ENCODE data around the gene BMP6. TPM values are rescaled to one million over a fixed set of nuclear protein-coding genes. Genes with fewer than 3 reads are reported as not detected.

Gene BMP6
- total RNA-seq, 3 donors from 2014 or later: 3.5 to 11.1 (median 6.2) TPM

- Histone ChIP-seq H3K4me3 (no peak overlapping the region), H3K36me3 (no peaks in the 10 kb centered on the region), H3K4me1 (no peaks in the 10 kb centered on the region), H3K27me3 (peaks cover 0 to 20% of the 10 kb centered on the region in 2 donors), H3K9me3 (no peaks in the 10 kb centered on the region), H3K27ac (peak overlapping the region in 1 of 2 donors; percentile 55)
- intact Hi-C loops (cut with DNase I; ENCODE audit: low total_unique reads): no loop called here
- no peak for TF ChIP-seq POLR2A (IDR thresholded peaks at IDR 0.05)
- no peak for TF ChIP-seq POLR2AphosphoS5 (IDR thresholded peaks at IDR 0.05)
- TF ChIP-seq CTCF (IDR thresholded peaks at IDR 0.05): no peak
- DNase-seq (ENCODE audit: low spot score in 2 of 2): no peak
Measured at GRCh38 chr6:7734707-7735383, 8.9 kb downstream of the BMP6 start.

- intact Hi-C loops (cut with DNase I; ENCODE audit: low total_unique reads): no loop called here
- Histone ChIP-seq H3K9me3 (no peaks in the 10 kb centered on the region), H3K36me3 (no peaks in the 10 kb centered on the region), H3K27ac (no peak overlapping the region), H3K4me1 (no peaks in the 10 kb centered on the region), H3K4me3 (no peak overlapping the region), H3K27me3 (peaks cover 0 to 4% of the 10 kb centered on the region in 2 donors)
- TF ChIP-seq CTCF (IDR thresholded peaks at IDR 0.05) (no peak), POLR2A (IDR thresholded peaks at IDR 0.05) (no peak)
- no peak for DNase-seq (ENCODE audit: low spot score in 2 of 2)
Measured at GRCh38 chr6:7737106-7737505, 11.2 kb downstream of the BMP6 start.

GRCh38 chr6:7737867-7738266 lies 12.0 kb downstream of the BMP6 start:
- no peaks in the 10 kb centered on the region for H3K4me1 ChIP-seq
- intact Hi-C loops (cut with DNase I; ENCODE audit: low total_unique reads): no loop called here
- H3K4me3 ChIP-seq: no peak overlapping the region
- H3K36me3 ChIP-seq: no peaks in the 10 kb centered on the region
- no peak for TF ChIP-seq CTCF (IDR thresholded peaks at IDR 0.05)
- no peak for TF ChIP-seq POLR2AphosphoS5 (IDR thresholded peaks at IDR 0.05)
- no peak for TF ChIP-seq POLR2A (IDR thresholded peaks at IDR 0.05)
- no peak for DNase-seq (ENCODE audit: low spot score in 2 of 2)
- H3K27ac ChIP-seq: no peak overlapping the region
- H3K9me3 ChIP-seq: no peaks in the 10 kb centered on the region
- H3K27me3 ChIP-seq: no peaks in the 10 kb centered on the region

- no peaks in the 10 kb centered on the region for H3K36me3 ChIP-seq
- no peaks in the 10 kb centered on the region for H3K4me1 ChIP-seq
- H3K4me3 ChIP-seq: no peak overlapping the region
- no peaks in the 10 kb centered on the region for H3K9me3 ChIP-seq
- no peak for DNase-seq (ENCODE audit: low spot score in 2 of 2)
- no peak for TF ChIP-seq CTCF (IDR thresholded peaks at IDR 0.05)
- TF ChIP-seq POLR2A (IDR thresholded peaks at IDR 0.05): no peak
- no peak for TF ChIP-seq POLR2AphosphoS5 (IDR thresholded peaks at IDR 0.05)
- no peaks in the 10 kb centered on the region for H3K27me3 ChIP-seq
- intact Hi-C loops (cut with DNase I; ENCODE audit: low total_unique reads): no loop called here
- no peak overlapping the region for H3K27ac ChIP-seq
Measured at GRCh38 chr6:7742223-7742785, 16.4 kb downstream of the BMP6 start.

GRCh38 chr6:7745942-7746341 lies 20.0 kb downstream of the BMP6 start:
- intact Hi-C loops (cut with DNase I; ENCODE audit: low total_unique reads): no loop called here
- no peaks in the 10 kb centered on the region for H3K27me3 ChIP-seq
- no peaks in the 10 kb centered on the region for H3K36me3 ChIP-seq
- H3K4me1 ChIP-seq: no peaks in the 10 kb centered on the region
- TF ChIP-seq POLR2AphosphoS5 (IDR thresholded peaks at IDR 0.05): no peak
- H3K27ac ChIP-seq: no peak overlapping the region
- no peak overlapping the region for H3K4me3 ChIP-seq
- H3K9me3 ChIP-seq: no peaks in the 10 kb centered on the region
- DNase-seq (ENCODE audit: low spot score in 2 of 2): no peak

All from breast epithelium (tissue), 4 donors.